ENCODE data around the gene C2orf49.

The C2orf49 gene

GRCh38 chr2:105323111-105323510 lies 14.2 kb upstream of the C2orf49 start:
- TF ChIP-seq PATZ1 (CRISPR knock-in tag; IDR thresholded peaks at IDR 0.05; ENCODE audit: borderline replicate concordance) (no peak), TOX (CRISPR knock-in tag; IDR thresholded peaks at IDR 0.05; ENCODE audit: borderline replicate concordance) (no peak), CREB5 (CRISPR knock-in tag; IDR thresholded peaks at IDR 0.05; ENCODE audit: low read depth) (no peak)
- no peak for ATAC-seq

- no peak for ATAC-seq
- TF ChIP-seq POU6F1 (CRISPR knock-in tag; IDR thresholded peaks at IDR 0.05; ENCODE audit: borderline replicate concordance, low read depth): no peak
- no peak for TF ChIP-seq CSDC2 (CRISPR knock-in tag; IDR thresholded peaks at IDR 0.05)
- no peak for TF ChIP-seq ESRRG (CRISPR knock-in tag; IDR thresholded peaks at IDR 0.05)
- TF ChIP-seq ZNF565 (CRISPR knock-in tag; conservative IDR thresholded peaks at IDR 0.05; ENCODE audit: low read depth): no peak
- TF ChIP-seq TSHZ2 (CRISPR knock-in tag; IDR thresholded peaks at IDR 0.05): no peak
- no peak for TF ChIP-seq SNAI2 (CRISPR knock-in tag; IDR thresholded peaks at IDR 0.05)
- TF ChIP-seq ZNF8 (CRISPR knock-in tag; IDR thresholded peaks at IDR 0.05): no peak
- no peak for TF ChIP-seq BACH2 (CRISPR knock-in tag; IDR thresholded peaks at IDR 0.05; ENCODE audit: borderline replicate concordance)
These were observed 13.2 kb upstream of the C2orf49 start for GRCh38 chr2:105324101-105324500.

GRCh38 chr2:105324732-105325131 lies 12.6 kb upstream of the C2orf49 start:
- TF ChIP-seq ESRRG (CRISPR knock-in tag; IDR thresholded peaks at IDR 0.05) (no peak), ZFP3 (CRISPR knock-in tag; IDR thresholded peaks at IDR 0.05) (no peak), RARB (CRISPR knock-in tag; IDR thresholded peaks at IDR 0.05) (no peak), OSR1 (CRISPR knock-in tag; IDR thresholded peaks at IDR 0.05) (no peak), TSHZ2 (CRISPR knock-in tag; IDR thresholded peaks at IDR 0.05) (no peak), CSRNP3 (CRISPR knock-in tag; IDR thresholded peaks at IDR 0.05) (no peak), ZNF565 (CRISPR knock-in tag; conservative IDR thresholded peaks at IDR 0.05; ENCODE audit: low read depth) (no peak), TOX (CRISPR knock-in tag; IDR thresholded peaks at IDR 0.05; ENCODE audit: borderline replicate concordance) (no peak), ZNF8 (CRISPR knock-in tag; IDR thresholded peaks at IDR 0.05) (no peak), PATZ1 (CRISPR knock-in tag; IDR thresholded peaks at IDR 0.05; ENCODE audit: borderline replicate concordance) (no peak), TCF4 (CRISPR knock-in tag; IDR thresholded peaks at IDR 0.05; ENCODE audit: borderline replicate concordance) (no peak), ZFP30 (CRISPR knock-in tag; IDR thresholded peaks at IDR 0.05) (no peak), CSDC2 (CRISPR knock-in tag; IDR thresholded peaks at IDR 0.05) (no peak), ARNTL (CRISPR knock-in tag; IDR thresholded peaks at IDR 0.05; ENCODE audit: borderline replicate concordance, low read depth) (no peak), ISL1 (CRISPR knock-in tag; IDR thresholded peaks at IDR 0.05) (no peak), CREB5 (CRISPR knock-in tag; IDR thresholded peaks at IDR 0.05; ENCODE audit: low read depth) (no peak), BACH2 (CRISPR knock-in tag; IDR thresholded peaks at IDR 0.05; ENCODE audit: borderline replicate concordance) (no peak), POU6F1 (CRISPR knock-in tag; IDR thresholded peaks at IDR 0.05; ENCODE audit: borderline replicate concordance, low read depth) (no peak)
- no peak; the same call in 2 of the 3 replicates for ATAC-seq

All from SK-N-SH treated with all-trans-retinoic acid at 6 μM for 48 hours (cell line).